AG04449 (cell line): Measurements from ENCODE around the gene NHERF1.

Experiments used
- CTCF ChIA-PET: fragments of 350-600 bp; formaldehyde crosslinking; extraction: SDS; loops from one replicate; lab custom pipeline; 2021; ENCODE audit warnings: antibody characterized with exemption; lab: Yijun Ruan, JAX
- POLR2A ChIA-PET: fragments of 400-600, 350-600 bp; formaldehyde crosslinking; extraction: SDS; loops from one replicate; lab custom pipeline; 2020; ENCODE audit warnings: antibody characterized with exemption, inconsistent platforms; lab: Yijun Ruan, JAX
- DNase-seq: peaks from one replicate; pipeline ENCODE4 v3.0.0-alpha.2; 2010; ENCODE audit warnings: low read depth, low spot score
- H3K4me3 ChIP-seq: 2 replicates; pipeline ENCODE4 v1.5.1; 2011; ENCODE audit warnings: low read depth, mild to moderate bottlenecking, control low read depth, low read length
- TF ChIP-seq, protein P1 (sequence below): IDR thresholded peaks from one replicate; pipeline ENCODE4 v1.5.1; 2011; ENCODE audit warnings: mild to moderate bottlenecking, moderate library complexity, low read length, control low read depth, inconsistent platforms; ENCODE audit not compliant: insufficient read depth; ENCODE audit errors: missing control alignments

Gene NHERF1

GRCh38 chr17:74815067-74815466 lies 66.6 kb downstream of the NHERF1 start:
- H3K4me3 ChIP-seq = no peak overlapping the region
- ChIA-PET CTCF (interaction anchor here (0.7 kb wide), 1 partner anchor 13 kb away, joined by 4 read pairs; no protein-coding TSS in a partner anchor), POLR2A (no interaction called here)
- DNase-seq = no peak
- TF ChIP-seq, protein P1, sequence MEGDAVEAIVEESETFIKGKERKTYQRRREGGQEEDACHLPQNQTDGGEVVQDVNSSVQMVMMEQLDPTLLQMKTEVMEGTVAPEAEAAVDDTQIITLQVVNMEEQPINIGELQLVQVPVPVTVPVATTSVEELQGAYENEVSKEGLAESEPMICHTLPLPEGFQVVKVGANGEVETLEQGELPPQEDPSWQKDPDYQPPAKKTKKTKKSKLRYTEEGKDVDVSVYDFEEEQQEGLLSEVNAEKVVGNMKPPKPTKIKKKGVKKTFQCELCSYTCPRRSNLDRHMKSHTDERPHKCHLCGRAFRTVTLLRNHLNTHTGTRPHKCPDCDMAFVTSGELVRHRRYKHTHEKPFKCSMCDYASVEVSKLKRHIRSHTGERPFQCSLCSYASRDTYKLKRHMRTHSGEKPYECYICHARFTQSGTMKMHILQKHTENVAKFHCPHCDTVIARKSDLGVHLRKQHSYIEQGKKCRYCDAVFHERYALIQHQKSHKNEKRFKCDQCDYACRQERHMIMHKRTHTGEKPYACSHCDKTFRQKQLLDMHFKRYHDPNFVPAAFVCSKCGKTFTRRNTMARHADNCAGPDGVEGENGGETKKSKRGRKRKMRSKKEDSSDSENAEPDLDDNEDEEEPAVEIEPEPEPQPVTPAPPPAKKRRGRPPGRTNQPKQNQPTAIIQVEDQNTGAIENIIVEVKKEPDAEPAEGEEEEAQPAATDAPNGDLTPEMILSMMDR = no peak

GRCh38 chr17:74815550-74816370 lies 67.3 kb downstream of the NHERF1 start:
- TF ChIP-seq, protein P1 = no peak
- CTCF ChIA-PET = interaction anchor here (0.6 to 0.7 kb wide), 2 partner anchors 13 to 48 kb away, joined by 3 to 4 read pairs; no protein-coding TSS in a partner anchor
- H3K4me3 ChIP-seq = no peak overlapping the region
- DNase-seq = no peak
- POLR2A ChIA-PET = no interaction called here

GRCh38 chr17:74816905-74817620 lies 68.6 kb downstream of the NHERF1 start:
- CTCF ChIA-PET = interaction anchor here (0.6 to 2.0 kb wide), 2 partner anchors 46 to 48 kb away, joined by 3 to 7 read pairs; no protein-coding TSS in a partner anchor
- POLR2A ChIA-PET = no interaction called here
- H3K4me3 ChIP-seq = no peak overlapping the region
- TF ChIP-seq, protein P1 = no peak
- DNase-seq = no peak

DNA sequence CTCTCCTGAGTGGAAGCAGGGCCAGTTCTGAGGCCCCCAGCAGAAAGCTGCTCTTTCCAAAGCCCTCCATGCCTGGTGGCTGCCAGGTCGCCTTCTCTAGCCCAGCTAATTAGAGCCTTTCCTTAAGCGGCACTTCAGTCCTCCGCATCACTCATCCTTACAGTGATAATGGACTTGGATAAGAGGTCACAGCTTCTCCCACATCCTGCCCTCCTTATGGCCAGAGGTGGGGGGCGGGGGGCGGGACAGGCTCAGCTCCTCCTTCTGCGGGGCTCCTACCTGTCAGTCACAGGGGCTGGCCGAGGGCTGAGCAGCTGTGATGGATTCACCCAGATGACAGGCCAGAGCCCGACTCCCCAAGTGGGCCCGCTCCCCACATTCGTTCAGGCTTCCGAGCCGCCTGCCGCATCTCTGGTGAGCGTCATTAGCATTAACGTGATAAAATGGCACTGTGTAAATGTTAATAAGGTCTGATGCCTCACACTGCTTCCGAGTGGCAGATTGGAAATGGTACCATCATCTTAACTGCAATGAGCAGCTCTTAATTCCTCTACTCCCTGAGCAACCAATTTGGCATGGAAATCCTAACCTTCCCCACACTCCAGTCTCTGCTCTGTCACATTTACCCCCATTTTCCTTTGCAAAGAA lies 70.0 kb downstream of the NHERF1 start:
- no peak for DNase-seq
- ChIA-PET POLR2A (no interaction called here), CTCF (interaction anchor here (2.0 to 4.0 kb wide), 2 partner anchors 26 to 47 kb away, joined by 7 to 27 read pairs; no protein-coding TSS in a partner anchor)
- TF ChIP-seq, protein P1 = no peak
- H3K4me3 ChIP-seq = no peak overlapping the region
